GM19193 (cell line): ENCODE results near the gene AIFM3.

Experiments
- POLR2A ChIP-seq: IDR thresholded peaks from 4 replicates; pipeline ENCODE4 v1.6.1; 2011; ENCODE audit not compliant: insufficient read depth, insufficient read length; ENCODE audit errors: extremely low read depth

AIFM3 gene

GRCh38 chr22:20940186-20940651, 26.8 kb upstream of the AIFM3 start:
- TF ChIP-seq POLR2A, result no peak

- no peak for TF ChIP-seq POLR2A
Observed at GRCh38 chr22:20940904-20941385, 26.1 kb upstream of the AIFM3 start.

- no peak for TF ChIP-seq POLR2A
Observed at GRCh38 chr22:20943104-20943933, 23.7 kb upstream of the AIFM3 start.

GRCh38 chr22:20944042-20944441, 23.0 kb upstream of the AIFM3 start:
- TF ChIP-seq POLR2A, result no peak

- no peak for TF ChIP-seq POLR2A
Observed at GRCh38 chr22:20945578-20945934, 21.5 kb upstream of the AIFM3 start.

- no peak for TF ChIP-seq POLR2A
Observed at GRCh38 chr22:20946080-20946986, 20.7 kb upstream of the AIFM3 start.

GRCh38 chr22:20946991-20947390, 20.1 kb upstream of the AIFM3 start:
- TF ChIP-seq POLR2A, result no peak

- TF ChIP-seq POLR2A, result no peak
Observed at GRCh38 chr22:20948450-20948849, 18.6 kb upstream of the AIFM3 start.

GRCh38 chr22:20948989-20949388, 18.1 kb upstream of the AIFM3 start:
- no peak for TF ChIP-seq POLR2A

- no peak for TF ChIP-seq POLR2A
Observed at GRCh38 chr22:20949698-20950183, 17.3 kb upstream of the AIFM3 start.

GRCh38 chr22:20951151-20951931, 15.7 kb upstream of the AIFM3 start:
- no peak for TF ChIP-seq POLR2A

- TF ChIP-seq POLR2A, result no peak
Observed at GRCh38 chr22:20951932-20952380, 15.1 kb upstream of the AIFM3 start.

- TF ChIP-seq POLR2A, result no peak
Observed at GRCh38 chr22:20952544-20953341, 14.3 kb upstream of the AIFM3 start.

GRCh38 chr22:20953342-20953608, 13.8 kb upstream of the AIFM3 start:
- no peak for TF ChIP-seq POLR2A
